Measurements from ENCODE around the gene GLT1D1.

GRCh38 chr12:128843538-128843937 lies 9.7 kb upstream of the GLT1D1 start:
- TF ChIP-seq CTCF (IDR thresholded peaks at IDR 0.05; ENCODE audit: control extremely low read depth in 1 of 3, insufficient read depth in 1 of 3, low read depth in 1 of 3, low read length in 3 of 3) (no peak), POLR2A (IDR thresholded peaks at IDR 0.05; ENCODE audit: control extremely low read depth in 1 of 2, low read depth in 2 of 2, low read length in 2 of 2) (no peak), TCF12 (IDR thresholded peaks at IDR 0.05; ENCODE audit: low read depth, low read length) (no peak), EP300 (IDR thresholded peaks at IDR 0.05; ENCODE audit: borderline replicate concordance in 1 of 2, low read depth in 2 of 2, low read length in 2 of 2) (no peak), RAD21 (IDR thresholded peaks at IDR 0.05 in 1 of 2, conservative IDR thresholded peaks at IDR 0.05 in 1 of 2; ENCODE audit: low read depth in 2 of 2, low read length in 2 of 2) (no peak), JUN (IDR thresholded peaks at IDR 0.05; ENCODE audit: low read depth, low read length) (no peak), TAF1 (IDR thresholded peaks at IDR 0.05; ENCODE audit: low read depth, low read length) (no peak), E2F6 (IDR thresholded peaks at IDR 0.05) (no peak)

All from H1 (cell line).